Measurements from ENCODE around the gene ATG9A. TPM values are rescaled to one million over a fixed set of nuclear protein-coding genes. Genes with fewer than 3 reads are reported as not detected.
"Not testable (repeated sequence)": the region's sequence is repeated elsewhere in the genome, so short reads cannot be mapped to it uniquely, and the experiment has no call there.

Gene ATG9A
- total RNA-seq, 1 donor from 2014 or later, result 62.4 TPM

GRCh38 chr2:219261024-219261855 lies 31.8 kb upstream of the ATG9A start:
- intact Hi-C loops (cut with DNase I), result no loop called here
- no peaks in the 10 kb centered on the region for H3K36me3 ChIP-seq
- H3K9me3 ChIP-seq, result no peaks in the 10 kb centered on the region
- no peak overlapping the region for H3K4me3 ChIP-seq
- H3K4me1 ChIP-seq, result no peaks in the 10 kb centered on the region
- no peak overlapping the region for H3K27ac ChIP-seq
- H3K27me3 ChIP-seq, result no peaks in the 10 kb centered on the region
- TF ChIP-seq CTCF (IDR thresholded peaks at IDR 0.05) (no peak), POLR2AphosphoS5 (IDR thresholded peaks at IDR 0.05; ENCODE audit: insufficient read depth in 1 of 2, low read depth in 1 of 2) (no peak), POLR2A (IDR thresholded peaks at IDR 0.05) (no peak)
- DNase-seq (ENCODE audit: extremely low spot score in 2 of 2), result no peak

- H3K27ac ChIP-seq; DNase-seq (ENCODE audit: extremely low spot score in 2 of 2); H3K27me3 ChIP-seq; H3K9me3 ChIP-seq; H3K4me3 ChIP-seq; H3K36me3 ChIP-seq; intact Hi-C loops (cut with DNase I): not testable (repeated sequence)
- peaks cover 11% of the 10 kb centered on the region for H3K4me1 ChIP-seq
These were observed 29.5 kb upstream of the ATG9A start for GRCh38 chr2:219258942-219259341.

GRCh38 chr2:219254590-219255201 lies 25.3 kb upstream of the ATG9A start:
- Histone ChIP-seq H3K27ac (peak overlapping the region; percentile 75), H3K27me3 (no peaks in the 10 kb centered on the region), H3K4me3 (peak overlapping the region; percentile 69 to 82), H3K4me1 (peaks cover 50% of the 10 kb centered on the region), H3K9me3 (no peaks in the 10 kb centered on the region), H3K36me3 (peaks cover 0 to 14% of the 10 kb centered on the region in 2 donors)
- DNase-seq (ENCODE audit: extremely low spot score in 2 of 2), result no peak
- TF ChIP-seq POLR2AphosphoS5 (IDR thresholded peaks at IDR 0.05; ENCODE audit: insufficient read depth in 1 of 2, low read depth in 1 of 2) (no peak), CTCF (IDR thresholded peaks at IDR 0.05) (no peak), POLR2A (IDR thresholded peaks at IDR 0.05) (no peak)
- intact Hi-C loops (cut with DNase I), result no loop called here

- Histone ChIP-seq H3K27ac (peak within 1 kb of the TSS; percentile 81), H3K4me1 (peaks cover 57% of the 10 kb centered on the region), H3K9me3 (no peaks in the 10 kb centered on the region), H3K4me3 (peak within 1 kb of the TSS; percentile 69 to 82), H3K27me3 (no peaks in the 10 kb centered on the region), H3K36me3 (peaks cover 0 to 14% of the 10 kb centered on the region in 2 donors)
- no peak for DNase-seq (ENCODE audit: extremely low spot score in 2 of 2)
- peak in 2 of 3 experiments; percentile 9 for TF ChIP-seq CTCF (IDR thresholded peaks at IDR 0.05)
- TF ChIP-seq POLR2A (IDR thresholded peaks at IDR 0.05), result peak in 1 of 2 donors; percentile 95
- TF ChIP-seq POLR2AphosphoS5 (IDR thresholded peaks at IDR 0.05; ENCODE audit: insufficient read depth in 1 of 2, low read depth in 1 of 2), result peak; percentile 44 to 99
- intact Hi-C loops (cut with DNase I), result no loop called here
These were observed 24.5 kb upstream of the ATG9A start, which contains the start of gene TUBA4A for GRCh38 chr2:219253753-219254589. TUBA4A (minus strand) TSS chr2:219253918; CDS start chr2:219253858, 60 bp downstream.

All from vagina (tissue), 2 donors.